ENCODE data around the gene VARS1.
"Not testable (repeated sequence)": the region's sequence is repeated elsewhere in the genome, so short reads cannot be mapped to it uniquely, and the experiment has no call there.

The VARS1 gene

DNA sequence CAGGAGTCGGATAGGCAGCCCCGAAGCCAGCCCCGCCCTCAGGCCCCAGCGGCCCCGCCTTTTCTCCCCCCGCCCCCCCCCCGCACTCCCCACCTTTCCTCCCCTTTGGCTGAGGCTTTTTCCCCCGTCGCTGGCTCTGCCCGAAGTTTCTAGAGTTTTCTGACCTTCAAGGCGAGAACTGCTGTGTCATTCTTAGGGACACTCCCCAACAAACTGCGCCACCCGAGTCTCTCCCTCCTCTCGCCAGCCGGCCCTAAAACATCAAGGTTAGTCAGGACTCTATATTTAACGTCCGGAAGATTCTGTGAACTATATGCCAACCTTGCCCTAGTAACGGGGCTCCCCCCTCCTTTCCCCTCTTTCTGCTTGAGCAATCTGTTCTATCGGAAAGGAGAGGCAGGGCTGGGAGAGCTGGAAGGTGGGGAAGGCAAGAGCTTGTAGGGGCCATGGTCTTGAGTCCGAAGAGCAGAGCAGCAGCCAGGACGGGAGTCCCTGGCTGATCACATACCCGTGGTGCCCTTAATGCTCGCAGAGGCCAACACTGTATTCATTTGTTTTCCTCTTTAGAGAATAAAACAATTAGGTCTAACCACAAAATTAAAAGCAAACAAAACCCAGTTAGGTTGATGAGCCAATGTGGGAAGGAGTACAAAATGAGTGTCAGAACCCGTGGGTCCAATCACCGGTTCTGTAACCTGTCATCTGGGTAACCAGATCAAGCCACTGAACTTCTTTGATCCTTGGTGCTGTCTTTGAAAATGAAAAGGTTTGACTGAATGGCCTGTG lies 26.7 kb upstream of the VARS1 start:
- no peaks in the 10 kb centered on the region for H3K27me3 ChIP-seq (ENCODE audit: insufficient read depth, low read depth, severe bottlenecking)
- H3K9me3 ChIP-seq (ENCODE audit: severe bottlenecking): peaks cover 14% of the 10 kb centered on the region
- no peak overlapping the region for H3K27ac ChIP-seq
- no peak for DNase-seq
- H3K4me3 ChIP-seq (ENCODE audit: low read depth, low read length): peak overlapping the region; percentile 26
- no peaks in the 10 kb centered on the region for H3K36me3 ChIP-seq
- TF ChIP-seq, protein P1, sequence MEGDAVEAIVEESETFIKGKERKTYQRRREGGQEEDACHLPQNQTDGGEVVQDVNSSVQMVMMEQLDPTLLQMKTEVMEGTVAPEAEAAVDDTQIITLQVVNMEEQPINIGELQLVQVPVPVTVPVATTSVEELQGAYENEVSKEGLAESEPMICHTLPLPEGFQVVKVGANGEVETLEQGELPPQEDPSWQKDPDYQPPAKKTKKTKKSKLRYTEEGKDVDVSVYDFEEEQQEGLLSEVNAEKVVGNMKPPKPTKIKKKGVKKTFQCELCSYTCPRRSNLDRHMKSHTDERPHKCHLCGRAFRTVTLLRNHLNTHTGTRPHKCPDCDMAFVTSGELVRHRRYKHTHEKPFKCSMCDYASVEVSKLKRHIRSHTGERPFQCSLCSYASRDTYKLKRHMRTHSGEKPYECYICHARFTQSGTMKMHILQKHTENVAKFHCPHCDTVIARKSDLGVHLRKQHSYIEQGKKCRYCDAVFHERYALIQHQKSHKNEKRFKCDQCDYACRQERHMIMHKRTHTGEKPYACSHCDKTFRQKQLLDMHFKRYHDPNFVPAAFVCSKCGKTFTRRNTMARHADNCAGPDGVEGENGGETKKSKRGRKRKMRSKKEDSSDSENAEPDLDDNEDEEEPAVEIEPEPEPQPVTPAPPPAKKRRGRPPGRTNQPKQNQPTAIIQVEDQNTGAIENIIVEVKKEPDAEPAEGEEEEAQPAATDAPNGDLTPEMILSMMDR (IDR thresholded peaks at IDR 0.05; ENCODE audit: low read depth, low read length): no peak

DNA sequence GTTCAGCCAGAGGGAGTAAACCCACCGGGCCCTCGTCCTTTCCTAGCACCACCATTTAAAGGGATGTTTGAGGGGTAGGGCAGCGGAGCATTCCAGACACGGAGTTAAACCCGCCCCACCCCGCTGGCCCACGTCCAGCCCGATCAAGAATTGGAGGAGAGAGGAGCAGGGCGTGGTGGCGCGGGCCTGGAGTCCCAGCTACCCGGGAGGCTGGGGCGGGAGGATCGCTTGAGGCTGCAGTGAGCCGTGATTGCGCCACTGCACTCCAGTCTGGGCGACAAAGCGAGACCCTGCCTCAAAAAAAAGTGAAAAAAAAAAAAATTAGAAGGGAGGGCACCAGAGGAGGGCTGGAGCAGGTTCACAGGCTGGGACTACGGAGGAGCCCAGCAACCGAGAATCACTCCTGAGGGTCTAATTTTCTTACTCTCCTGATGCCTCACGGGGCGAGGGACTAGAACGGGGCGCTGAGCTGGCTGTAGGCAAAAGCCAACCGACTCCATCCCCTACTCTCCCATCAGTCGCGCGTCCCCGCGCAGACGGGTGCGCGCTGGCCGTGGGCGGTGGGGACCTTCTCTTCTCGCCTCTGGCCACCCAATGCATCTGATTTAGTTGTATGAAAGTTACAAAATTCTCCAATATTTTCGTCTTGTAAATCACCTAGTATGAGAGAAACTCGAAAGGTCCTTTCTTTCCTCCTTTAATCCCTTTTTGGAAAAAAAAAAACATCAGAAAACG lies 25.9 kb upstream of the VARS1 start:
- TF ChIP-seq, protein P1 (IDR thresholded peaks at IDR 0.05; ENCODE audit: low read depth, low read length): no peak
- Histone ChIP-seq H3K36me3 (no peaks in the 10 kb centered on the region), H3K27me3 (ENCODE audit: insufficient read depth, low read depth, severe bottlenecking) (no peaks in the 10 kb centered on the region), H3K9me3 (ENCODE audit: severe bottlenecking) (peaks cover 10% of the 10 kb centered on the region), H3K27ac (peak overlapping the region; percentile 35), H3K4me3 (ENCODE audit: low read depth, low read length) (peak overlapping the region; percentile 26; the same call in 1 of the 2 replicates)
- no peak for DNase-seq

DNA sequence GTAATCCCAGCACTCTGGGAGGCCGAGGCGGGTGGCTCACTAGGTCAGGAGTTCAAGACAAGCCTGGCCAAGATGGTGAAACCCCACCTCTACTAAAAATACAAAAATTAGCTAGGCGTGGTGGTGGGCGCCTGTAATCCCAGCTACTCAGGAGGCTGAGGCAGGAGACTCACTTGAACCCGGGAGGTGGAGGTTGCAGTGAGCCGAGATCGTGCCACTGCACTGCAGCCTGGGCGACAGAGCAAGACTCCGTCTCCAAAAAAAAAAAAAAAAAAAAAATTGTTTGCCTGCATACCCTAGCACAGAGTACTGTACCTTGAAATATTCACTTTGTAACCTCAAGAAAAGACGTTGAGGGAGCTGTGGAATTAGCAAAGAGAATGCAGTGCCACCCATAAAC lies 24.8 kb upstream of the VARS1 start:
- not testable (repeated sequence) for H3K27me3 ChIP-seq (ENCODE audit: insufficient read depth, low read depth, severe bottlenecking); H3K36me3 ChIP-seq; H3K4me3 ChIP-seq (ENCODE audit: low read depth, low read length); DNase-seq; H3K9me3 ChIP-seq (ENCODE audit: severe bottlenecking); H3K27ac ChIP-seq

DNA sequence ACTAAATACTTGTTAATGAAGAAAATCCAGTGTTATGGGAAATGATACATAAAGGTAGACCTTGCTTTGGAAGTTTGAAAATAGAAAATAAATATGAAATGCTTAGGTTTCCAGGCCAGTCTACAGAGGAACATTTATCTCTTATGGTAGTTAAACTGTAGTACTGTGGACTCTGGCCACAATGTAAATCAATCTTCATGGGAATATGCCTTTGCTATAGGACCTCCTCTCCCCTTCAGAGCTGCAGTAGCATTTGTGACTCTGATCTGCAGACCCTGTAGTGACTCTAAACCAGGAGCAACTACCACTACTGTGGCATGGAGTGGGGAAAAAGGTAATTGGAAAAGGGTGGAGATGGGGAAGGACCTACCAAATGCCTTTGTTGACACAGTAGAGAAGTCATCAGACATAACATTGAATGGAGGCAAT lies 24.3 kb upstream of the VARS1 start:
- Histone ChIP-seq H3K27ac (no peak overlapping the region), H3K4me3 (ENCODE audit: low read depth, low read length) (no peak overlapping the region)
- DNase-seq: no peak

DNA sequence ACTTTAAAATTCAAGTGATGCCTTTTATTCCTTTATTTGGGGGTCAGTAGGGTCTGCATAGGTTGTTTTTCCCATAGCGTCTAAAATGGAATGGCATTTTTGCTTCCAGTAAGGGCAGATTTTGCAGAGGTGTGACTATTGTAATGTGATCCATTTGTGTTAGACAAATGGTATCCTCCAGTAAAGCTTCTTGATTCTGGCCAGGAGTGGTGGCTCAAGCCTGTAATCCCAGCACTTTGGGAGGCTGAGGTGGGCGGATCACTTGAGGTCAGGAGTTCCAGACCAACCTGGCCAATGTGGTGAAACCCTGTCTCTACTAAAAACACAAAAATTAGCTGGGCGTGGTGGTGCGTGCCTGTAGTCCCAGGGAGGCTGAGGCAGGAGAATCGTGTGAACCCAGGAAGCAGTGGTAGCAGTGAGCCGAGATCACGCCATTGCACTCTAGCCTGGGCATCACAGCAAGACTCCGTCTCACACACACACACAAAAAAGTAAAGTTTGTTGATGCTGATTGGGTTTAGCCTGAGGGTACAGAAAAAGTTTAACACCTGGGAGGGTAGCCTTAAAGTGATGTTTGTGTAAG lies 22.5 kb upstream of the VARS1 start:
- not testable (repeated sequence) for H3K4me3 ChIP-seq (ENCODE audit: low read depth, low read length); H3K27ac ChIP-seq; H3K36me3 ChIP-seq; H3K27me3 ChIP-seq (ENCODE audit: insufficient read depth, low read depth, severe bottlenecking); DNase-seq
- peaks cover 31% of the 10 kb centered on the region for H3K9me3 ChIP-seq (ENCODE audit: severe bottlenecking)

More for the DNA sequence above, 24.3 kb upstream of the VARS1 start:
- Histone ChIP-seq H3K9me3 (ENCODE audit: severe bottlenecking) (peaks cover 15% of the 10 kb centered on the region), H3K36me3 (no peaks in the 10 kb centered on the region), H3K27me3 (ENCODE audit: insufficient read depth, low read depth, severe bottlenecking) (no peaks in the 10 kb centered on the region)
- TF ChIP-seq, protein P1 (IDR thresholded peaks at IDR 0.05; ENCODE audit: low read depth, low read length): no peak

DNA sequence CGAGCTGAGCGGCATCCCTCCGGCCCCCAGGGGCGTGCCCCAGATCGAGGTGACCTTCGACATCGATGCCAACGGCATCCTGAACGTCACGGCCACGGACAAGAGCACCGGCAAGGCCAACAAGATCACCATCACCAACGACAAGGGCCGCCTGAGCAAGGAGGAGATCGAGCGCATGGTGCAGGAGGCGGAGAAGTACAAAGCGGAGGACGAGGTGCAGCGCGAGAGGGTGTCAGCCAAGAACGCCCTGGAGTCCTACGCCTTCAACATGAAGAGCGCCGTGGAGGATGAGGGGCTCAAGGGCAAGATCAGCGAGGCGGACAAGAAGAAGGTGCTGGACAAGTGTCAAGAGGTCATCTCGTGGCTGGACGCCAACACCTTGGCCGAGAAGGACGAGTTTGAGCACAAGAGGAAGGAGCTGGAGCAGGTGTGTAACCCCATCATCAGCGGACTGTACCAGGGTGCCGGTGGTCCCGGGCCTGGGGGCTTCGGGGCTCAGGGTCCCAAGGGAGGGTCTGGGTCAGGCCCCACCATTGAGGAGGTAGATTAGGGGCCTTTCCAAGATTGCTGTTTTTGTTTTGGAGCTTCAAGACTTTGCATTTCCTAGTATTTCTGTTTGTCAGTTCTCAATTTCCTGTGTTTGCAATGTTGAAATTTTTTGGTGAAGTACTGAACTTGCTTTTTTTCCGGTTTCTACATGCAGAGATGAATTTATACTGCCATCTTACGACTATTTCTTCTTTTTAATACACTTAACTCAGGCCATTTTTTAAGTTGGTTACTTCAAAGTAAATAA lies 21.8 kb upstream of the VARS1 start:
- DNase-seq; H3K27ac ChIP-seq; H3K4me3 ChIP-seq (ENCODE audit: low read depth, low read length); H3K27me3 ChIP-seq (ENCODE audit: insufficient read depth, low read depth, severe bottlenecking); H3K36me3 ChIP-seq: not testable (repeated sequence)
- H3K9me3 ChIP-seq (ENCODE audit: severe bottlenecking): peaks cover 31% of the 10 kb centered on the region

Data from WERI-Rb-1 (cell line).